Measurements from ENCODE around the gene PAOX.

DNA sequence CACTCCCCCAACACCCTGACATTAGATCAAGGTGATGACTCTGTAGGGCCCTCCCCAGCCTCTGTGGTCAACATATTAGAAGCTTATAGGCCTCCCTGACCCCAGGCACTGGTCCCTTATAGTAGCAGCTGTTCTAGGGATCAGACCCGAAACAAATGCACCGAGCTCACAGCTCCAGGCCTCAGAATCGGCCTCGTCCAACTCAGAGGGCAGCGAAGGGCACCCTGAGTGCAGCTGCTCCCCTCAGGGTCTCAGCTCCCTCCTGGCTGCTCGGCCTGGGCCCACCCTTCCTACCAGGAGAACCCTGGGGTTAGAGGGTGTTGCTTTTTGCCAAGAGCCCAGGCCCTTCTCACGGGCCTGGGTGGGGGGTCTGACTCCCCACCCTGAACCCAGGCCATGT is 10.9 kb upstream of the PAOX start:
- TF ChIP-seq, protein P1, sequence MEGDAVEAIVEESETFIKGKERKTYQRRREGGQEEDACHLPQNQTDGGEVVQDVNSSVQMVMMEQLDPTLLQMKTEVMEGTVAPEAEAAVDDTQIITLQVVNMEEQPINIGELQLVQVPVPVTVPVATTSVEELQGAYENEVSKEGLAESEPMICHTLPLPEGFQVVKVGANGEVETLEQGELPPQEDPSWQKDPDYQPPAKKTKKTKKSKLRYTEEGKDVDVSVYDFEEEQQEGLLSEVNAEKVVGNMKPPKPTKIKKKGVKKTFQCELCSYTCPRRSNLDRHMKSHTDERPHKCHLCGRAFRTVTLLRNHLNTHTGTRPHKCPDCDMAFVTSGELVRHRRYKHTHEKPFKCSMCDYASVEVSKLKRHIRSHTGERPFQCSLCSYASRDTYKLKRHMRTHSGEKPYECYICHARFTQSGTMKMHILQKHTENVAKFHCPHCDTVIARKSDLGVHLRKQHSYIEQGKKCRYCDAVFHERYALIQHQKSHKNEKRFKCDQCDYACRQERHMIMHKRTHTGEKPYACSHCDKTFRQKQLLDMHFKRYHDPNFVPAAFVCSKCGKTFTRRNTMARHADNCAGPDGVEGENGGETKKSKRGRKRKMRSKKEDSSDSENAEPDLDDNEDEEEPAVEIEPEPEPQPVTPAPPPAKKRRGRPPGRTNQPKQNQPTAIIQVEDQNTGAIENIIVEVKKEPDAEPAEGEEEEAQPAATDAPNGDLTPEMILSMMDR (IDR thresholded peaks at IDR 0.05; ENCODE audit: low read length): no peak
- no peak for TF ChIP-seq EZH2 (IDR thresholded peaks at IDR 0.05; ENCODE audit: borderline replicate concordance, low read length)
